ENCODE results near the gene FBXL19.

The FBXL19 gene

DNA sequence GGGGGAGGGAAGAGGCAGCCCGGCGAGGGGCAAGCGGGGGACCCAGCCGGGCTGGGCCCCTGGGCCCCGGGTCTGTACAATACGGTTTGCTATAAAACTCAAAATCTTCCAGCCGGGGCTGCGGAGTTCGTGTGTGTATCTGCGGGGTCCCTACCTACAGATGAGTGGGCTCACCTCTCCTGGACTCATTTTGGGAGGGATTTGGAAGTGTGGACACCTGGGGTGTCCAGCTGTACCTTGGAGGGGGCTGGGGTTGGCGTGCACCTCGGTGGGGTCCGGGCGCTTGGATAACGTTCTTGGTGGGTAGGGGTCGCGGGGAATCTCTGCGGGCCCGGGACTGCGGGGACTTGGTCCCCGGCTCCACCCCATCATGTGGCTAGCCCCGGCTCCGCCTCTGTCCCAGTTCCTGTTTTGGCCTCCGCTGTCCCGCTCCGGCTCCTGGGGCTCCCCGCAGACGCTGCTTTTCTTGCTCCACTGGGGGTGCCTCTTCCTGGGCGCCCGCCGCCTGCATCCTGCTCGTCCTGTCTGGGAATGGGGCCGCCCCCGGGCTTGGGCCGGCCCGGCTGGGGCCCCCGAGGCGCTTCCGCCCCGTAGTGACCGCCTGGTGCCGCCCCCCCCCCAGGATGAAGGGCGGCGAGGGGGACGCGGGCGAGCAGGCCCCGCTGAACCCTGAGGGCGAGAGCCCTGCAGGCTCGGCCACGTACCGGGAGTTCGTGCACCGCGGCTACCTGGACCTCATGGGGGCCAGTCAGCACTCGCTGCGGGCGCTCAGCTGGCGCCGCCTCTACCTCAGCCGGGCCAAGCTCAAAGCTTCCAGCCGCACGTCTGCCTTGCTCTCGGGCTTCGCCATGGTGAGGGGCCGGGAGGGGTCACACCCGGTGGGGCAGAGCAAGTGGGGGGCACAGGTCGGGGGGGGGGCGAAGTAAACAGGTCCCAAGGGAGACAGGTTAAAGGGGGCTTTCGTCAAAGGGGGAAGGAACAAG lies 25.6 kb downstream of the FBXL19 start, which contains the start of gene ORAI3:
Gene ORAI3 (plus strand): TSS at position 402 of the 983 bp plus-strand sequence. CDS start 222 bp downstream, at position 624.
- Histone ChIP-seq H3K27ac (peak within 1 kb of the TSS; percentile 60), H3K36me3 (peaks cover 11% of the 10 kb centered on the region), H3K27me3 (ENCODE audit: insufficient read depth, low read depth, severe bottlenecking) (no peaks in the 10 kb centered on the region), H3K4me3 (ENCODE audit: low read depth, low read length) (peak within 1 kb of the TSS; percentile 61), H3K9me3 (ENCODE audit: severe bottlenecking) (no peaks in the 10 kb centered on the region)
- TF ChIP-seq, protein P1, sequence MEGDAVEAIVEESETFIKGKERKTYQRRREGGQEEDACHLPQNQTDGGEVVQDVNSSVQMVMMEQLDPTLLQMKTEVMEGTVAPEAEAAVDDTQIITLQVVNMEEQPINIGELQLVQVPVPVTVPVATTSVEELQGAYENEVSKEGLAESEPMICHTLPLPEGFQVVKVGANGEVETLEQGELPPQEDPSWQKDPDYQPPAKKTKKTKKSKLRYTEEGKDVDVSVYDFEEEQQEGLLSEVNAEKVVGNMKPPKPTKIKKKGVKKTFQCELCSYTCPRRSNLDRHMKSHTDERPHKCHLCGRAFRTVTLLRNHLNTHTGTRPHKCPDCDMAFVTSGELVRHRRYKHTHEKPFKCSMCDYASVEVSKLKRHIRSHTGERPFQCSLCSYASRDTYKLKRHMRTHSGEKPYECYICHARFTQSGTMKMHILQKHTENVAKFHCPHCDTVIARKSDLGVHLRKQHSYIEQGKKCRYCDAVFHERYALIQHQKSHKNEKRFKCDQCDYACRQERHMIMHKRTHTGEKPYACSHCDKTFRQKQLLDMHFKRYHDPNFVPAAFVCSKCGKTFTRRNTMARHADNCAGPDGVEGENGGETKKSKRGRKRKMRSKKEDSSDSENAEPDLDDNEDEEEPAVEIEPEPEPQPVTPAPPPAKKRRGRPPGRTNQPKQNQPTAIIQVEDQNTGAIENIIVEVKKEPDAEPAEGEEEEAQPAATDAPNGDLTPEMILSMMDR (IDR thresholded peaks at IDR 0.05; ENCODE audit: low read depth, low read length) = no peak
- peak; percentile 35 for DNase-seq

DNA sequence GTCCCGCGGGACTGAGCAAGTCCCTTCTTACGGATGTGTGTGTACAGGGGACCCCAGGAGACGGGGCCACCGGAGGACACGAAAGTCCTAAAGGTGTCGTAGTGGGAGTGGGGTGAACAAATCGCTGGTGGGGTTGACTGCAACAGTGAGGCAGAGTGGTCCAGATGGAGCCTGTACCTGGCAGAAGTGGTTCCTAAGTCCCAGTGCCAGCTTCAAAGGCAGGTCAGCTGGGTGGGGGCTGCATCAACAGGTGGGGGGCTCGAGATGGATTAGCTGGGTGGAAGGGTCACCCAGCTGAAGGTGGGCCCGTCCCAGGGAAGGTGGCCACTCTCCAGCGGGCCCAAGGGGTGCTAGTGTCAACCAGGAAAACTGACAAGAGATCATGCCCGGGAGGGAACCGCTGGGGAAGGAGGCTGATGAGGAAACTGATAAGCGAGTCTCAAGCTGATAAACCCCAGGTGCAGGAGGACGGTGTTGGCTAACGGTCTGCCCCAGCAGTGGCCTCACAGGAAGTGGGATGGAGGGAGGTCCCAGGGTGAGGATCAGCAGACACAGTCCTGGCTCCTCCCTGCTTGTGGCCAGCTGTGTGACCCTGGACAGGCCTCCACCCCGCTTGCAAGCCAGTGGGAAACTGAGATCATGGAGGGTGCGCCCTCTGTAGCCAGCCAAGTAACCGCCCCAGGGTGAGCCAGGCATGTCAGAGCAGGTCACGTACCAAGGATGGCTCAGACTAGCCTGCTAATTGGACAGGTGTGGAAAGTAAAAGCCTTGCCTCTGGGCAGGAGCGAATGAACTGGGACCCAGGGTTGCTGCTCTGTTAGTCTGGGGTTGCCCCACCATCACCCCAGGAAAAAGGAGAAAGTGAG lies 26.5 kb downstream of the FBXL19 start:
- Histone ChIP-seq H3K27me3 (ENCODE audit: insufficient read depth, low read depth, severe bottlenecking) (no peaks in the 10 kb centered on the region), H3K27ac (no peak overlapping the region), H3K4me3 (ENCODE audit: low read depth, low read length) (peak overlapping the region; percentile 61), H3K36me3 (peaks cover 6% of the 10 kb centered on the region), H3K9me3 (ENCODE audit: severe bottlenecking) (no peaks in the 10 kb centered on the region)
- TF ChIP-seq, protein P1 (IDR thresholded peaks at IDR 0.05; ENCODE audit: low read depth, low read length) = peak; percentile 27; the same call in 1 of the 2 replicates
- DNase-seq = peak; percentile 79

DNA sequence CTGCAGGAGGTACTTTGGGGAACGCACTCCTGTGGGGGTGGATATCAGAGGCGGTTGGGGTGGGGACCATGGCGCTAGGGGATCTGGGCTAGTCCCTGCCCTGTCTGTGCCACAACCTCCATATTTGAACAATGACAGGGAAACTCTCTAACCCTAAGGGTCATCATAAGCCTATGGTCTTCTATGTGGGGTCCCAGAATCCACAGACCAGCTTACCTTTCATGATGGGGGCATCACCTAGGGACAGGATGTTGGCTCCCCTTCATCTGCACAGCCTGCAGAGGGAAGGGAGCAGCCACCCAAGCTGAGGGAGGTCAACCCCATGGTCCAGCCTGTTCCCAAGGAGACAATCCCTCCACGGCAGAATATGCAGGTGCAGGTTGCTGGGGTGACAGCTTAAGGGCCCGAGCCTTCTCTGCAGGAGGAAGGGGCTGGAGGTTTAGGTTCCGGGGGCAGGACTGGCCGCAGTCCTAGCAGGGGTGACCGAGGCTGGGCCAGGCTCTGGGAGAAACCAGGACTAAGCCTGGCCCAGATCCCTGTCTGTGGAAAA lies 27.2 kb downstream of the FBXL19 start:
- Histone ChIP-seq H3K4me3 (ENCODE audit: low read depth, low read length) (no peak overlapping the region), H3K27me3 (ENCODE audit: insufficient read depth, low read depth, severe bottlenecking) (no peaks in the 10 kb centered on the region), H3K9me3 (ENCODE audit: severe bottlenecking) (no peaks in the 10 kb centered on the region), H3K27ac (no peak overlapping the region), H3K36me3 (peaks cover 6% of the 10 kb centered on the region)
- TF ChIP-seq, protein P1 (IDR thresholded peaks at IDR 0.05; ENCODE audit: low read depth, low read length) = no peak
- DNase-seq = no peak

DNA sequence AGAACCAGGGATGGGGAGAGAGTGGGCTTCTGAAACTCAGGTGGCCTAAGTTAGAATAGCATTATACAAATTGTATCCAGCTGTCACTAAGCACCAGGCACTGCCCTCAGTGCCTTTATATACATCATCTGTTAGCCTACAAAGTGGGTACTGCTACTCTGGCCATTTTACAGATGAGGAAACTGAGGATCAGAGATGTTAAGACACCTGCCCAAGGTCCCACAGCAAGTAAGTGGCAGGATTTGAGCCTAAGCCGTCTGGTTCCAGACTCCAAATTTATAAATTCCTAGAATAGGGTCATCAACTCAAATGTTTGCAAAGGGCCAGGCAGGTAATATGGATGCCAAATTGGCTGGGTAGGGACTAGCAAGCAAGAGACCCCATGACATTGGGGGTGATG lies 27.8 kb downstream of the FBXL19 start:
- Histone ChIP-seq H3K27ac (no peak overlapping the region), H3K4me3 (ENCODE audit: low read depth, low read length) (no peak overlapping the region), H3K9me3 (ENCODE audit: severe bottlenecking) (no peaks in the 10 kb centered on the region), H3K36me3 (peaks cover 6% of the 10 kb centered on the region), H3K27me3 (ENCODE audit: insufficient read depth, low read depth, severe bottlenecking) (no peaks in the 10 kb centered on the region)
- DNase-seq = no peak
- TF ChIP-seq, protein P1 (IDR thresholded peaks at IDR 0.05; ENCODE audit: low read depth, low read length) = no peak

DNA sequence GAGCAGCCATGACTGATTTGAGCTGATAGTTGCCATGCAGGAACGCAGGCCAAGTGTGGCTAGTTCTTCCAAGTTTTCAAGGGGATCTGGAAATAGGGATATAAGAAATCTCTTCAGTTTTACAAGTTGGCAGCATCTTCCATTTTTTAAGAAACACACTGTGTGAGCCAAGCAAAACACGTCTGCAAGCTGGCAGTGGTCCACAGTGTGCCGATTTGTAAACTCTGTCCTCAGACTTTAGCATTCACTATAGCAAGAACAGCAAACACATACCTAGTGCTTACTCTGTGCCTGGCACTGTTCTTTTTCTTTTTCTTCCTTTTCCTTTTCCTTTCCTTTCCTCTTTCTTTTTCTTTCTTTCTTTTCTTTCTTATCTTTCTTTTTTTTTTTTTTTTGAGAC lies 28.4 kb downstream of the FBXL19 start:
- TF ChIP-seq, protein P1 (IDR thresholded peaks at IDR 0.05; ENCODE audit: low read depth, low read length) = no peak

More for the DNA sequence above, 28.4 kb downstream of the FBXL19 start:
- Histone ChIP-seq H3K9me3 (ENCODE audit: severe bottlenecking) (no peaks in the 10 kb centered on the region), H3K36me3 (peaks cover 3% of the 10 kb centered on the region; the same call in 1 of the 2 replicates), H3K4me3 (ENCODE audit: low read depth, low read length) (no peak overlapping the region), H3K27me3 (ENCODE audit: insufficient read depth, low read depth, severe bottlenecking) (no peaks in the 10 kb centered on the region), H3K27ac (no peak overlapping the region)
- no peak for DNase-seq

All from WERI-Rb-1 (cell line).